Mesendoderm (in vitro differentiated cells): ENCODE data around the gene MACF1.

Experiments used
- DNase-seq: peaks from one replicate; pipeline ENCODE4 v3.0.0; 2013
- H2AK5ac ChIP-seq: 2 replicates; pipeline ENCODE4 v1.6.1; 2013; ENCODE audit warnings: low read length, inconsistent platforms
- H2BK120ac ChIP-seq: 2 replicates; pipeline ENCODE4 v1.6.1; 2013; ENCODE audit warnings: low read depth, mild to moderate bottlenecking, low read length, moderate library complexity, mixed read lengths
- H2BK15ac ChIP-seq: replicated peaks from 2 replicates; pipeline ENCODE4 v1.6.1; 2013; ENCODE audit warnings: low read depth, mild to moderate bottlenecking, moderate library complexity
- H2BK5ac ChIP-seq: 2 replicates; pipeline ENCODE4 v1.6.1; 2013; ENCODE audit warnings: low read length, inconsistent platforms
- H3K18ac ChIP-seq: 2 replicates; pipeline ENCODE4 v1.6.1; 2013; ENCODE audit warnings: mild to moderate bottlenecking, low read length, mixed read lengths
- H3K23ac ChIP-seq: one replicate; pipeline ENCODE4 v1.6.1; 2013; ENCODE audit warnings: low read length
- H3K27ac ChIP-seq: 2 replicates; pipeline ENCODE4 v1.5.1; 2013; ENCODE audit warnings: low read depth, mild to moderate bottlenecking, inconsistent platforms, low read length, moderate library complexity
- H3K27me3 ChIP-seq: 2 replicates; pipeline ENCODE4 v1.6.1; 2013; ENCODE audit warnings: low read length, control low read depth, mild to moderate bottlenecking, inconsistent platforms; ENCODE audit not compliant: insufficient read depth, poor library complexity
- H3K36me3 ChIP-seq: 2 replicates; pipeline ENCODE4 v1.6.1; 2013; ENCODE audit warnings: low read length, inconsistent platforms; ENCODE audit not compliant: control insufficient read depth, insufficient read depth
- H3K4ac ChIP-seq: one replicate; pipeline ENCODE4 v1.6.1; 2013; ENCODE audit warnings: low read depth, mild to moderate bottlenecking, low read length, moderate library complexity
- H3K4me1 ChIP-seq: 2 replicates; pipeline ENCODE4 v1.6.1; 2013; ENCODE audit warnings: low read depth, low read length, inconsistent platforms; ENCODE audit not compliant: control insufficient read depth
- H3K4me2 ChIP-seq: 2 replicates; pipeline ENCODE4 v1.6.1; 2013; ENCODE audit warnings: low read length
- H3K4me3 ChIP-seq: 2 replicates; pipeline ENCODE4 v1.5.1; 2013; ENCODE audit warnings: mild to moderate bottlenecking, low read length
- H3K56ac ChIP-seq: one replicate; pipeline ENCODE4 v1.6.1; 2013; ENCODE audit warnings: low read length
- H3K79me1 ChIP-seq: 2 replicates; pipeline ENCODE4 v1.6.1; 2013; ENCODE audit warnings: low read length, inconsistent platforms
- H3K79me2 ChIP-seq: 2 replicates; pipeline ENCODE4 v1.6.1; 2013; ENCODE audit warnings: mild to moderate bottlenecking, low read length; ENCODE audit not compliant: control insufficient read depth, insufficient read depth
- H3K9ac ChIP-seq: 2 replicates; pipeline ENCODE4 v1.6.1; 2013; ENCODE audit warnings: low read length, inconsistent platforms
- H4K5ac ChIP-seq: one replicate; pipeline ENCODE4 v1.6.1; 2013; ENCODE audit warnings: low read length
- H4K8ac ChIP-seq: one replicate; pipeline ENCODE4 v1.6.1; 2013; ENCODE audit warnings: low read depth, mild to moderate bottlenecking, control low read depth, low read length, moderate library complexity
- WGBS: extraction: QIAGEN DNeasy Blood & Tissue Kit; methylation state at CpG from one replicate; pipeline ENCODE4 v1.1.7; 2013; ENCODE audit warnings: low lambda C conversion rate, missing lambda C conversion rate; ENCODE audit not compliant: insufficient coverage; ENCODE audit errors: extremely low coverage; 5-methylcytosine and 5-hydroxymethylcytosine counted together

MACF1 gene

DNA sequence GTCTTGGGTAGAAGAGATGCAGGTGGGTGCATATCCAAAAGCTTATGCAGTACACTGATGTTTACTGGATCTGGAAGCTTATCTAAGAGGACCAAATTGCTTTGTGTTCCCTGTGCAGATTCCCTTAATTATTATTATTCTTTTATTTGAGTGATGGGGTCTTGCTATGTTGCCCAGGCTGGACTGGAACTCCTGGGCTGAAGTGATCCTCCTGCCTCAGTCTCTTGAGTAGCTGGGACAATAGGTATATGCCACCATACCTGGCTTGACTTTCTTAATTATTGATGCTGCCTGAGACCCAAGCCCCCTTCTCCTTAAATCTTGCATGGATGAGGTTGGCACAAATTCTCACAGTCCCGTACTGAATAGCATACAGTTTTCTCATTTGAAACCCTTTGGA is 83.0 kb downstream of the MACF1 start:
- no CpG with 5 or more reads among the region's 1 CpG for WGBS
- Histone ChIP-seq H3K79me1 (no peaks in the 10 kb centered on the region), H3K79me2 (no peaks in the 10 kb centered on the region), H4K8ac (no peak overlapping the region), H3K56ac (no peak overlapping the region), H3K9ac (no peak overlapping the region), H3K4me2 (no peak overlapping the region), H3K36me3 (peaks cover 3% of the 10 kb centered on the region), H2BK5ac (no peak overlapping the region), H2BK15ac (no peak overlapping the region), H3K27ac (no peak overlapping the region), H2AK5ac (no peak overlapping the region), H3K4ac (no peak overlapping the region), H4K5ac (no peak overlapping the region), H3K4me3 (no peak overlapping the region), H3K23ac (no peak overlapping the region), H3K27me3 (no peaks in the 10 kb centered on the region), H3K18ac (no peak overlapping the region), H2BK120ac (no peak overlapping the region), H3K4me1 (no peaks in the 10 kb centered on the region)
- no peak for DNase-seq

DNA sequence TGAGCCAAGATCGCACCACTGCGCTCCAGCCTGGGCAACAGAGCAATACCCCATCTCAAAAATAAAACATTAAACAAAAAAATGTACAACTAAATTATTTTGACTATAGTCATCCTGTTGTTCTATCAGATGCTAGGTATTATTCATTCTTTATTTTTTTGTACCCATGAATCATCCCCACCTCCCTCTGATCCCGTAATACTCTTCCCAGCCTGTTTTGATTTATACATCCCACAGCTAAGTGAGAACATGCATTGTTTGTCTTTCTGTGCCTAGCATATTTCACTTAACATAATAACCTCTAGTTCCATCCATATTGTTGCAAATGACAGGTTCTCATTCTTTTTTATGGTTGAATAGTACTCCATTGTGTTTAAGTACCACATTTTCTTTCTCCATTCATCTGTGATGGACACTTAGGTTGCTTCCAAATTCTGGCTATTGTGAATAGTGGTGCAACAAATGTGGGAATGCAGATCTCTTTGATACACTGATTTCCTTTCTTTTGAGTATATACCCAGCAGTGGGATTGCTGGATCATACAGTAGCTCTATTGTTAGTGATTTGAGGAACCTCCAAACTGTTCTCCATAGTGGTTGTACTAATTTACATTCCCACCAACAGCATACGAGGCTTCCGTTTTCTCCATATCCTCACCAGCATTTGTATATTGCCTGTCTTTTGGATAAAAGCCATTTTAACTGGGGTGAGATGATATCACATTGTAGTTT is 84.4 kb downstream of the MACF1 start:
- no peaks in the 10 kb centered on the region for H3K4me1 ChIP-seq
- no peak overlapping the region for H3K4ac ChIP-seq
- WGBS = no CpG with 5 or more reads among the region's 5 CpGs
- H2AK5ac ChIP-seq = no peak overlapping the region
- H2BK15ac ChIP-seq = no peak overlapping the region
- no peak for DNase-seq
- no peaks in the 10 kb centered on the region for H3K79me1 ChIP-seq
- H3K23ac ChIP-seq = no peak overlapping the region
- H3K56ac ChIP-seq = no peak overlapping the region
- H3K36me3 ChIP-seq = peaks cover 7% of the 10 kb centered on the region
- H3K4me2 ChIP-seq = no peak overlapping the region
- H3K9ac ChIP-seq = no peak overlapping the region
- H3K27me3 ChIP-seq = no peaks in the 10 kb centered on the region
- no peaks in the 10 kb centered on the region for H3K79me2 ChIP-seq
- H4K5ac ChIP-seq = no peak overlapping the region
- H3K4me3 ChIP-seq = no peak overlapping the region
- H3K27ac ChIP-seq = no peak overlapping the region
- H4K8ac ChIP-seq = no peak overlapping the region
- H2BK120ac ChIP-seq = no peak overlapping the region
- H3K18ac ChIP-seq = no peak overlapping the region
- H2BK5ac ChIP-seq = no peak overlapping the region

DNA sequence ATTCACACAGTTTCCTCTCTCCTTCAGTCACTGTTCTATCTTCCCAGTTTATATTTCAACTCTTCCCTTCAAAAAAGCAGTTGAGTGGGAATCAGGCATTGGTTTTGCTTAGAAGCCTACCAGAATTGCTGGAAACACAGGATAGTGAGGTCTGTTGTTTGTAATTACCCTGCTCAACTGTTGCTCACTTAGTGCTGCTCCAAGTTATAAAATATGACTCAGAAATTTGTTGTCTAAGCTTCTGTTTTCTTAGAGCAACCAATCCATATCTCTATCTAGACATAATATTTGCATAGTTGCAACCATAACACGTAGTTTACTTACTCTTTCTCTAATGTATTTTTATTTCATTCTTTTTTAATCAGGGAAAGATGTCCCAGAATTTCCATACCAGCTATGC is 87.9 kb downstream of the MACF1 start:
- Histone ChIP-seq H4K5ac (no peak overlapping the region), H3K27ac (no peak overlapping the region), H3K4ac (no peak overlapping the region), H4K8ac (no peak overlapping the region), H2AK5ac (no peak overlapping the region), H2BK5ac (no peak overlapping the region), H3K79me2 (no peaks in the 10 kb centered on the region), H2BK15ac (no peak overlapping the region), H3K36me3 (peaks cover 10% of the 10 kb centered on the region), H3K79me1 (no peaks in the 10 kb centered on the region), H3K18ac (no peak overlapping the region), H3K4me3 (no peak overlapping the region), H3K9ac (no peak overlapping the region), H3K4me2 (no peak overlapping the region), H3K27me3 (no peaks in the 10 kb centered on the region), H3K56ac (no peak overlapping the region), H3K23ac (no peak overlapping the region), H3K4me1 (no peaks in the 10 kb centered on the region), H2BK120ac (no peak overlapping the region)
- no CpG with 5 or more reads among the region's 1 CpG for WGBS
- no peak for DNase-seq

DNA sequence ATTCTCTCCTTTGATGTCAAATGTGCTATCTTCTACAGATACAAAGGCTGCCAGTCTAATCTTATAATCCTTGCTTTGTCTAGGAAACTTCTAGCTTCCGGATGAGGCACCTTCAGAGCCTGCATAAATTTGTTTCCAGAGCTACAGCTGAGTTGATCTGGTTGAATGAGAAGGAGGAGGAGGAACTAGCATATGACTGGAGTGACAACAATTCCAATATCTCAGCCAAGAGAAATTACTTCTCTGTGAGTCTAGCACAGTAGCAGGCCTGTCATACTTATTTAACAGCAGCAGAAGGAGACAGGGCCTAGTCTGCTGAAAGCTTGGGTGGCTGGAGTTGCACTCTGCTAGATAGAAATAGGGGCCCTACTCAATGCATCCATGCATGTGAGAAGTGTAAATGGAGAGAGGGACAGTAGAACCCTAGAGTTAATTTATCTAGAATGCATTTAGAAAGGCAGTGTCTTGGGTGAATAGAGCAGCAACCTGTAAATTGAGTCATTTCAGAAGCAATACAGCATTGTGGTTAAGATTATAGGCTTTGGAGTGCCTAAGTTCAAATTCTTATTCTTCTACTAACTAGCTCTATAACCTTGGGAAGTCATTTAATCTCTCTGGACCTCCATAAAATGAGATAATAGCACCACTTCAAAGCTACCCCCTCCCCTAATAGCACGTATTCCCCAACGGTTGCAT is 89.0 kb downstream of the MACF1 start:
- no peaks in the 10 kb centered on the region for H3K4me1 ChIP-seq
- H2BK15ac ChIP-seq = no peak overlapping the region
- H4K8ac ChIP-seq = no peak overlapping the region
- no peak overlapping the region for H3K4me3 ChIP-seq
- H3K9ac ChIP-seq = no peak overlapping the region
- H3K79me1 ChIP-seq = no peaks in the 10 kb centered on the region
- no peak for DNase-seq
- H3K27me3 ChIP-seq = no peaks in the 10 kb centered on the region
- no peak overlapping the region for H2AK5ac ChIP-seq
- H3K18ac ChIP-seq = no peak overlapping the region
- no peak overlapping the region for H4K5ac ChIP-seq
- H3K4me2 ChIP-seq = no peak overlapping the region
- no peak overlapping the region for H3K4ac ChIP-seq
- no CpG with 5 or more reads among the region's 3 CpGs for WGBS
- no peak overlapping the region for H2BK5ac ChIP-seq
- no peak overlapping the region for H3K56ac ChIP-seq
- no peak overlapping the region for H3K27ac ChIP-seq
- no peak overlapping the region for H3K23ac ChIP-seq
- no peaks in the 10 kb centered on the region for H3K79me2 ChIP-seq
- H3K36me3 ChIP-seq = peaks cover 10% of the 10 kb centered on the region
- no peak overlapping the region for H2BK120ac ChIP-seq

DNA sequence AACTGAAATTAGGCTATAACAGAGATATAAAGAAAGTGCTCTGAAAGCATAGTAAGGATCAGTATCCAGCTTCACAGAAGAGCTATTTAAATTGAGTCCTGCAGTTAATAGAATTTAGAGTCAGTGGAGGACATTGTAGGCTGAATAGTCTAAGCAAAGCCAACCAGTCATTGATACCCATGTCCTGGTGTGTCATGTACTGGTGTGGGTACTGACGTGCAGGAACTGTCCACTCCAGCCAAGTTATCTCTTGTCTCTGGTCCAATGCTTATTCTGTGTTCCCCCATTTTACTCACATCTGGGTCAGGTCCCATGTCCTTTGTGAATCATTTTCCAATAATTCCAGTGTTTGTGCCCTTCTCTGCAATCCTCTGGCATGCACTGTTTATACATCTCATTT is 90.0 kb downstream of the MACF1 start:
- Histone ChIP-seq H3K56ac (no peak overlapping the region), H3K4me3 (no peak overlapping the region), H3K23ac (no peak overlapping the region), H2BK120ac (no peak overlapping the region), H3K9ac (no peak overlapping the region), H3K79me1 (no peaks in the 10 kb centered on the region), H2BK5ac (no peak overlapping the region), H2AK5ac (no peak overlapping the region), H3K4ac (no peak overlapping the region), H4K8ac (no peak overlapping the region), H3K36me3 (peaks cover 11% of the 10 kb centered on the region), H4K5ac (no peak overlapping the region), H2BK15ac (no peak overlapping the region), H3K18ac (no peak overlapping the region), H3K4me1 (no peaks in the 10 kb centered on the region), H3K79me2 (no peaks in the 10 kb centered on the region), H3K4me2 (no peak overlapping the region), H3K27ac (no peak overlapping the region), H3K27me3 (no peaks in the 10 kb centered on the region)
- DNase-seq = no peak
- WGBS = no CpG with 5 or more reads among the region's 1 CpG
